Thyroid gland (tissue), 4 donors: ENCODE results near the gene KCNH5.

Experiments used
- CTCF ChIP-seq, 6 experiments: fragments of 200-600 bp in 3 of 6; fragments of 450-650 bp in 3 of 6; sonication (generic) in 3 of 6; IDR thresholded peaks; one replicate each; pipeline ENCODE4 v1.5.1; 2016 to 2019; ENCODE audit warnings: antibody characterized with exemption in 6 of 6, mild to moderate bottlenecking in 2 of 6, inconsistent platforms in 1 of 6, moderate library complexity in 1 of 6
- POLR2A ChIP-seq, 2 donors: fragments of 450-650 bp; IDR thresholded peaks; one replicate each; pipeline ENCODE4 v1.6.1; 2017; ENCODE audit warnings: antibody characterized with exemption in 2 of 2, mild to moderate bottlenecking in 2 of 2, moderate library complexity in 1 of 2

- TF ChIP-seq CTCF (IDR thresholded peaks at IDR 0.05) (no peak), POLR2A (IDR thresholded peaks at IDR 0.05) (no peak)
These were observed 43.6 kb upstream of the KCNH5 start for GRCh38 chr14:63088865-63089264.
